ENCODE results near the gene GLYAT.
"Not testable (repeated sequence)": the region's sequence is repeated elsewhere in the genome, so short reads cannot be mapped to it uniquely, and the experiment has no call there.

Gene GLYAT

DNA sequence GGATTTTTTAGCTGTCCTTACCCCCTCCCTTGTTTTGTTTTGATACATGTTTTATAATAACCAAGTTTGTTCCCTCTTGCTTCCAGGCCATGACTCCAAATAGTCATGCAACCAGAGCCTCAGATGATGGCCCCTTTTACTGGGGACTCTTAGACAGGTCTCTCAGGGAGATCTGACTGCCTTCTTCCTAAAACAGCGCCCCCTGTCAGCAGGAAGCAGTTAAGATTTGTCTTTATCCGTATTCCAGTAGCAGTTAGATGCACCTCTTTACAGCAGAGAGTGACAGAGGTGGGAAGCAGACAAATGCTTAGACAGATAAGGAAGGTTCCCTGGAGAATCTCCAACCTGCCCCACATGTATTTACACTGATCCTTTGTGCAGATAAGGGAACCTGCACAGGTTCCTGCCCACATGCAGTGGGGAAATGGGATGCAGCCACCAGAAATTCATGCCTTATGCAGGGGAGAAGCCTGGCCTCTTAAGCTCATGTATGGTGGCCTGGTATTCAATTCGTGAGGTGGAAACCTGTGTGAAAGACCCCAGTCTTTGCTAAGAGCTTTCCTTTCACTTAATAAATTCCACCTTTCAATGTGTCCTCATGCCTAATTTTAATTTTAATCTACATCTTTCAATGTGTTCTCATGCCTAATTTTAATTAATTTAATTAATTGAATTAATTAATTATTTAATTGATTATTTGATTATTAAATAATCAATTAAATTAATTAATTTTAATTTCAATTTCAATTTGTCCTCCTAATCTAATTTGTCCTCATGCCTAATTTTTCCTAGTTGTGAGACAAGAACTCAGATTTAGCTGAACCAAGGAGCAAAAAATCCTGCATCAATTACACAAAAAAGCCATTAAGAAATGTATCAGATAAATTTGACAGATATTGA lies 11.5 kb upstream of the GLYAT start:
- DNase-seq (ENCODE audit: low read depth in 2 of 2): no peak

DNA sequence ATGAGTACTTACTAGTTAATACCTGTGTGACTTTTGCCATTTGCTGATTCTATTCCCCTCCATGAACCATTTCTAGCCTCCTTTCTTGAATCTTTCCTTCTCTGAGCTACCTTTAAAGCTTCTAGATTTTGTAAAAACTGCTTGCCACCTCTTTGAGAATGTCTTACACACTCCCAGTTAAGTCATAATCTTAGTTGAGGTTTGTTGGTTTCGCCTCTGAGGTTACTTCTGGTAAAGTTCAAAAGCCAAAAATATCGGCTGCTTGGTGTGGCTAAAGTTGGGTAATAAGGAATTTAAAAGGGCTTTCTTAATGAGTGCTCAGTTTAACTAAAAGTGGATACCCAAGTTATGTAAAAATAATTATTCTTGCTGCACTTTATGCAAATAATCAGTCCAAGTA lies 10.4 kb upstream of the GLYAT start:
- no peak for DNase-seq (ENCODE audit: low read depth in 2 of 2)

DNA sequence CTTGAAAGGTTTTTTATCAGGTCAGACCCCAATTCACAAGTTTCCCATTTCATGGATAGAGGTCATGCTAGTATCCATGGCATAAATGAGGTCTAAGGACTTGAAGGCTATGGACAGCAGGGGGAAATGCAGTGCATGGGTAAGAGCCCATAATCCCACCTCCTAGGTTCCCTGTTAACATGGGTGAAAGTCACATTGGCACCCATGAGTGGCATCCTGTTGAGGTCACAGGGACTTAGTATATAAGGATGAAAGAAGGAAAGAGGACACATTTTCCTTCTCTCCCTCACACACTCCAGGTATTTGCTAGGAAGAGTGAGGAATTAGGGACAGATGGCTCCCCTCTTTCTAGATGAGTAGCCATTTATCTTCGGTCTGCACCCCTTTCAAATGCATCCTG lies 9.4 kb upstream of the GLYAT start:
- no peak for DNase-seq (ENCODE audit: low read depth in 2 of 2)

GRCh38 chr11:58740447-58740846 lies 8.7 kb upstream of the GLYAT start:
- no peak for DNase-seq (ENCODE audit: low read depth in 2 of 2)

GRCh38 chr11:58739725-58740430 lies 8.1 kb upstream of the GLYAT start:
- DNase-seq (ENCODE audit: low read depth in 2 of 2): no peak

- no peak for DNase-seq (ENCODE audit: low read depth in 2 of 2)
These were observed 3.1 kb upstream of the GLYAT start for GRCh38 chr11:58734681-58735490.

GRCh38 chr11:58730507-58731089 lies 1.1 kb downstream of the GLYAT start:
- no peak for DNase-seq (ENCODE audit: low read depth in 2 of 2)

DNA sequence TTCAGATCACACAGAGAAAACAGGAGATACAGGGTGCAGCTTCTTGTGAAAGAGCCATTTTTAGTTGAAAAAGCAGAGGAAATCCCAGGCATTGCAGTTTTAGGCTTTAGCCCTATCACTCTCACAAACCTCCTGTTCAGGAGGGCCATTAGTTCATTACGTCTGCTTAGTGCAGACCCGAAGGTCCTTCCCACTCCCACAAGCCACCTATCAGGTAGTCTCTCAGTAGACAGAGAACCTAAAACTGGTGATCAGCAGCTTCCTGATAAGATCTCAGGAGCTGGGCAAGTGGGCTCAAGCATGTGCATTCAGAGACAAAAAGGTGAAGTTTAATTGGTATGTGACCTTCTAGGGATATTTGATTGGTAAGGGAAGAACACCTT lies 4.3 kb downstream of the GLYAT start:
- no peak for DNase-seq (ENCODE audit: low read depth in 2 of 2)

- DNase-seq (ENCODE audit: low read depth in 2 of 2): no peak
These were observed 4.9 kb downstream of the GLYAT start for GRCh38 chr11:58726737-58727414.

DNA sequence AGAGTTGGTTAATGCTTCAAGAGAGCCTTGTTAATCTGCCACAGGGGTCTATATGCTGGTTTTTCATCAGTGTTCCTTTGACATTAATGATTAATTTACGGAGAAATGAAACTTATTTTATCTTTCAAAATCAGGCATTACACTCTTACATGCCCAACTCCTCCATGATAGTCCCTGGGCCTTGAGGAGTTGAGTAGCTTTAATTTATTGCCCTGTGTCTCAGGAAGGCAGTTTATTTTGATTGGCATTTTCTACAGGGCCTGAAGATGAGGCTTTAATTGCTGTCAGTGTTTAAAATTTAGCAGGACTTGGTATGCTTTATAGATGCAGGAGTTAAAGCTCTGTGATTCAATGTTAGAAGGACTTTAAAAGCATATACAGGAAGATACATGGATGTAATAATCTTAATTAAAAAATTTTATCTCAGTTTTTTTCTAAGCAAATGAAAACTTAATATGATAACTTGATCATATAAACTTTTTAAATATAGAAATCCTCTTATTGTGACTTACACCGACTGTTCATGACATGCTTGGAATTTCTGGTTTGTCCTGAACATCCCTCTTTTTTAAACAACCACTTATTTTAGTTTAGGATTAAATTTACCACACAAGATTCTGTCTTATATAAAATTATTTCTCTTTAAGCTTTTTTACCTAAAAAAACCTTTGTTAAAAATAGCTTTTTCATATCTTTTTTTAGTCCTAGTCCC lies 12.2 kb downstream of the GLYAT start:
- DNase-seq (ENCODE audit: low read depth in 2 of 2): no peak

GRCh38 chr11:58712531-58712930 lies 19.2 kb downstream of the GLYAT start:
- no peak for DNase-seq (ENCODE audit: low read depth in 2 of 2)

GRCh38 chr11:58711832-58712231 lies 19.9 kb downstream of the GLYAT start:
- DNase-seq (ENCODE audit: low read depth in 2 of 2): no peak

DNA sequence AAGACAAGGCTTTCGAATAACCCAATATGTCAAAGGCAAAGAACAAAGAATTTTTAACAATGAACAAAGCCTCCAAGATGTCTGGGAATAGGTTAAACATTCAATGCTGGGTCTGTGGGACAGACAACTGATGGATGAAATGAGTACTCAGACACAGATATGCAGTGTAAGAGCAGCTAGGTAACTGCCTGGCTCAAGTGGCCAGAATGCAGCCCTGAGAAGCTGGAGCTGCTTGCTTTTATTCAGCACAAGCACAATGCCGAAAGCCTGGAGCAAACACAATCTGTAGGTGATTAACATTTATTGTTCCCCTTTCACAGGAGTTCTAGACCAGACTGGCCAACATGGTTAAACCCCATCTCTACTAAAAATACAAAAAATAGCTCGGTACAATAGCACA lies 24.0 kb downstream of the GLYAT start:
- no peak for DNase-seq (ENCODE audit: low read depth in 2 of 2)

GRCh38 chr11:58696825-58697224 lies 34.9 kb downstream of the GLYAT start:
- not testable (repeated sequence) for DNase-seq (ENCODE audit: low read depth in 2 of 2)

DNA sequence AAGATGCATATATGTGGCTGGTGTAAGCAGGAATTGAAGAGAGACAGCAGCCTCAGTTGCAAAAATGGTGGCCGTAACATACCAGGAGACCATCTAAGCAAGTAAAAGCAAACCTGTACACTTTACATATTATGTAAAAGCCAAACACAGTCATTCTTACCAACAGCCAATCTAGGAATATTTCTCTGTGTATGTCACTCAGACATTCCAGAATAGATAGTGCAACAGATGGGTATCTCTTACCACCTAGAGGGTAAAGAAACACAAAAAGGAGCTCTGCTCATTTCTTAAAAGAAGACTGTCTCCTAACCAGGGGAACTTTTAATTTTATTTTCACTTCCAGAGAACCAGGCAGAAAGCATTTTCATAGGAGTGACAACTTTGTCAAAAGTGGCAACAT lies 38.7 kb downstream of the GLYAT start:
- DNase-seq (ENCODE audit: low read depth in 2 of 2): no peak

DNA sequence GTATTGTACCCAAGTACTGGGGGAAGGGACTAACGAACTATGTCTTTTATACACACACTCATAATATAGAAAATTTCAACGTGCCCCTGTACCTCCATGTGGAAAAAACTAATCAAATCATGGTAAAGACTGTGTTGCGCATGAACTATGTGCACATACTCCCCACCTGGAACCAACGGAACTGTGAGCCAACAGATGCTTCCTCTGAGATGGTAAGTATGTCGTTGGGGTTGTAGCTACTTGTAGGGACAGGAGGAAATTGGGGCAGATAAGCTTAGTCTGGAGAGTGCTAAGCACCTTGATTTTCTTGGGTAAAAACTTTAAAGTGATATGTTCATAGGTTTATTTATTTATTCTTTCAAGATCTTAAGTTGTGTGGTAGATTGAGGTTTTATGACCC lies 40.1 kb downstream of the GLYAT start:
- DNase-seq (ENCODE audit: low read depth in 2 of 2): no peak

GRCh38 chr11:58688789-58689503 lies 42.8 kb downstream of the GLYAT start:
- no peak for DNase-seq (ENCODE audit: low read depth in 2 of 2)

DNA sequence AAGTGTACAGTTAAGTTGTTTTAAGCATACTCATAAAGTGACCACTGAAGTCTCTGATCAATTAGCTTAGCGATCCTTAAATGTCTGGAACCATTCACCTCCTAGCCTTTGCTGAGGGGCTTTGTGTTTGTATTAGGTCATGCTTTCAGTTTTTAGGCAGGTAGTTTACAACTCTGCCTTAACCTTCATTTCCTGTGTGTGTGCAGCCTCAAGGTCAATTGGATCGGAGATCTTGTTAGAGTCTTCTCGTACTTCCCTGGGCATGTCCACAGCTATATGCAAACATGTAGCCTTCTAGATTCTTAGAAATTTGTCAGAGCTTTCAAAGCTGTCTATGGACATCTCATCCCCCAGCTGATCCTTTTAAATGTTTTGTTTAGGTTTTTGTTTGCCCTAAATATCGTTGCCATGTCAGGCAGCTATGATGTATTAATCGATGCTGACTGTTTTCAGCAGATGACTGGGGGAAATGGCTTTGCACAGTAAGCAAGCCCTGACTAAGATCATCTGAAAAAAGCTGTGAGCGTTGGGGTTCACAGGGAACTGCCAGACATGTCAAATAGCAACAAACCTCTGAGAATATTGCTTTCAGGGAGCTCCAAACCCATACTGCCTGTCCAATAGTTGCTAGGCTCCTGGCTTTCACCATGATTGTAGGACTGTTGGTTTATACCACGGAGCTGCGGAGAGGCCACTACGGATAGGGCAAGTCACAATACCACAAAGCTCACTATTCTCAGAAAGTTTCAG lies 45.6 kb downstream of the GLYAT start:
- no peak for DNase-seq (ENCODE audit: low read depth in 2 of 2)

GRCh38 chr11:58682660-58683059 lies 49.1 kb downstream of the GLYAT start:
- DNase-seq (ENCODE audit: low read depth in 2 of 2): not testable (repeated sequence)

Measured in stimulated activated CD4-positive, alpha-beta T cell treated with anti-CD3 and anti-CD28 coated beads, Interleukin-1b, Interleukin-23, amount 100 ng/mL, for 4 hours (primary cell).